ENCODE data around the gene TENM3. TPM values are rescaled to one million over a fixed set of nuclear protein-coding genes. Genes with fewer than 3 reads are reported as not detected.

Gene TENM3
- total RNA-seq, 1 experiment from 2014 or later = 34.1 TPM

DNA sequence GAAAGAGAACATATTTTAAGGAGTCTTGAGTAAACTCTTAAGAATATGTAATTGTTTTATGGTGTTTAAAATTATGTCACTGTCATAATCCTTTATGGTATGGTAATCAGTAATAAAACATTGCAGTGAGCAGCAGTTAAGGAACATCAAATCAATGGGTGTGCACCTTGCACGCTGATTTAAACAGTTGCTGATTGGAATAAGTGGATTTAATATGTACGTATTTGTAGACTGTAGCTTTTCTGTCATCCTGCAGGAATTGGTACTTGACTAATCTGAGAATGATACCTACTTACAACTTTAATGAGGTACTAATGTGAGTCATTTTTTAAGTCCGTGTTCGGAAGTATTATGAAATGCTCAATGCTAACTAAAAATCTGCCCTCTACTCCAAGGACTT lies 461.7 kb downstream of the TENM3 start:
- POLR2A ChIA-PET = no interaction called here
- Mint-ChIP-seq H3K27me3 (ENCODE audit: insufficient read depth, unreplicated experiment) (no peaks in the 10 kb centered on the region), H3K4me1 (ENCODE audit: insufficient read depth, unreplicated experiment) (no peaks in the 10 kb centered on the region), H3K4me3 (ENCODE audit: unreplicated experiment) (no peak overlapping the region), H3K27ac (ENCODE audit: low read depth, unreplicated experiment) (no peak overlapping the region), H3K9me3 (ENCODE audit: unreplicated experiment) (no peaks in the 10 kb centered on the region), H3K36me3 (ENCODE audit: insufficient read depth, unreplicated experiment) (peaks cover 5% of the 10 kb centered on the region)
- CTCF ChIA-PET = no interaction called here
- TF ChIP-seq, protein P1, sequence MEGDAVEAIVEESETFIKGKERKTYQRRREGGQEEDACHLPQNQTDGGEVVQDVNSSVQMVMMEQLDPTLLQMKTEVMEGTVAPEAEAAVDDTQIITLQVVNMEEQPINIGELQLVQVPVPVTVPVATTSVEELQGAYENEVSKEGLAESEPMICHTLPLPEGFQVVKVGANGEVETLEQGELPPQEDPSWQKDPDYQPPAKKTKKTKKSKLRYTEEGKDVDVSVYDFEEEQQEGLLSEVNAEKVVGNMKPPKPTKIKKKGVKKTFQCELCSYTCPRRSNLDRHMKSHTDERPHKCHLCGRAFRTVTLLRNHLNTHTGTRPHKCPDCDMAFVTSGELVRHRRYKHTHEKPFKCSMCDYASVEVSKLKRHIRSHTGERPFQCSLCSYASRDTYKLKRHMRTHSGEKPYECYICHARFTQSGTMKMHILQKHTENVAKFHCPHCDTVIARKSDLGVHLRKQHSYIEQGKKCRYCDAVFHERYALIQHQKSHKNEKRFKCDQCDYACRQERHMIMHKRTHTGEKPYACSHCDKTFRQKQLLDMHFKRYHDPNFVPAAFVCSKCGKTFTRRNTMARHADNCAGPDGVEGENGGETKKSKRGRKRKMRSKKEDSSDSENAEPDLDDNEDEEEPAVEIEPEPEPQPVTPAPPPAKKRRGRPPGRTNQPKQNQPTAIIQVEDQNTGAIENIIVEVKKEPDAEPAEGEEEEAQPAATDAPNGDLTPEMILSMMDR (IDR thresholded peaks at IDR 0.05; ENCODE audit: unreplicated experiment) = no peak
- intact Hi-C loops (cut with micrococcal nuclease) = no loop called here
- no TSS peak for BruUV-seq (replicated peaks)
- DNase-seq (ENCODE audit: unreplicated experiment) = no peak

DNA sequence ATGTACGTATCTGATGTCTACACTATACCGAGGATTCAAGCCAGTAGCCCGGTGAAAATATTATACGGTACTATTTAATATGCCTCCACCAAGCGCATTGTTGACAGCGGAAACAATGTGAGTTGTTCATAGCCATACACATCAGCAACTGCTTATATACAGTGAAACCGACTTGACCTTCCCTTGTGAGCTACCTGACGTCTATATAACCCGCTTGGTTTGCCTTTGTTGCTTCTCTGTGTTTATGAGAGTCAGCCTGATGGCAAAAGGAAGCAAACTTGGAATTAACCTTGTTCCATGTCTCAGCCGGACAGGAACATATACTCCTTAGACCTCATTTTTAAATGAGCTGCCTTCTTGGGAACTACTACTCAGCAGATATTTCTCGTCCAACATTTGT lies 462.2 kb downstream of the TENM3 start:
- BruUV-seq (replicated peaks) = no TSS peak
- TF ChIP-seq, protein P1 (IDR thresholded peaks at IDR 0.05; ENCODE audit: unreplicated experiment) = no peak
- ChIA-PET CTCF (no interaction called here), POLR2A (interaction anchor here (0.7 kb wide), 1 partner anchor 44 kb away, joined by 4 read pairs; no protein-coding TSS in a partner anchor)
- Mint-ChIP-seq H3K4me3 (ENCODE audit: unreplicated experiment) (no peak overlapping the region), H3K27me3 (ENCODE audit: insufficient read depth, unreplicated experiment) (no peaks in the 10 kb centered on the region), H3K27ac (ENCODE audit: low read depth, unreplicated experiment) (no peak overlapping the region), H3K9me3 (ENCODE audit: unreplicated experiment) (no peaks in the 10 kb centered on the region), H3K36me3 (ENCODE audit: insufficient read depth, unreplicated experiment) (peaks cover 5% of the 10 kb centered on the region), H3K4me1 (ENCODE audit: insufficient read depth, unreplicated experiment) (no peaks in the 10 kb centered on the region)
- intact Hi-C loops (cut with micrococcal nuclease) = no loop called here
- DNase-seq (ENCODE audit: unreplicated experiment) = no peak

DNA sequence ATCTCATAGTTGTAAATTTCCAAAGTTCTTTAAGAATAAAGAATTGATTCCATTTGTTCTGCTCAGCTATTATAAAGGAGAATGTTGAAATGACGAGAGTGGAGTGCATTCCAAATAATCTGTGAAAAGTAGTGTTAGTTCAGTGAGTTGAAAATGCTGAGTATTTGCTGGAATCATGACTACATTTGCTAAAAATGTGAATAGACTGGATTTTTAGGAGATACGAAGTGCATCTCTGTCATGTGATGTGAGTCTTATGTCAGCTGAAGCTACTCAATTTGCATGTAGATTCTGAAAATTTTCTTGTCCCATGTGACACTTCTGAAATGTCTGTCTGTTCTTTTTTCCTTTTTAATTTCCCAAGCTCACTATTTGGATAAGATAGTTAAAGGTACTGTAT lies 468.0 kb downstream of the TENM3 start:
- no peaks in the 10 kb centered on the region for H3K27me3 Mint-ChIP-seq (ENCODE audit: insufficient read depth, unreplicated experiment)
- H3K9me3 Mint-ChIP-seq (ENCODE audit: unreplicated experiment) = no peaks in the 10 kb centered on the region
- H3K36me3 Mint-ChIP-seq (ENCODE audit: insufficient read depth, unreplicated experiment) = peaks cover 26% of the 10 kb centered on the region
- DNase-seq (ENCODE audit: unreplicated experiment) = no peak
- H3K4me1 Mint-ChIP-seq (ENCODE audit: insufficient read depth, unreplicated experiment) = no peaks in the 10 kb centered on the region
- TF ChIP-seq, protein P1 (IDR thresholded peaks at IDR 0.05; ENCODE audit: unreplicated experiment) = no peak
- CTCF ChIA-PET = no interaction called here
- no TSS peak for BruUV-seq (replicated peaks)
- H3K4me3 Mint-ChIP-seq (ENCODE audit: unreplicated experiment) = no peak overlapping the region
- H3K27ac Mint-ChIP-seq (ENCODE audit: low read depth, unreplicated experiment) = no peak overlapping the region
- intact Hi-C loops (cut with micrococcal nuclease) = no loop called here
- POLR2A ChIA-PET = no interaction called here

DNA sequence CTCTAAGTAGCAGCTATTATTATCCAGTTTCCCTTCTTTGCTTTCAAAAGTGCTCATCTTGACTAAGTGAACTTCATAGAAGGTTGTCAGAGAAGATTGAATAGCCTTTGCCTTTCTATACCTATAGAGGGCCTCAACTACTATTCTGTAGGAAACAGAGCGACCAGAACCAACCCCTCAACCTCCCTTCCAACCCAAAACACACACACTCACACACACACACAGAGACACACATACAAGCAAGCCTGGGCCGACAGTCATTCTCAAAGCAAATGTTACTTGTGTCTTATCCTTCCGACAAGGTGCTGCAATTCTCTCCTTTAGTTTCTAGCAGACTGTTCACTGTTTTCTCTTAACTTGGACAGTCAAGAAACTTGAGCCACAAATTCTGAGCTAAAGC lies 472.3 kb downstream of the TENM3 start:
- Mint-ChIP-seq H3K27ac (ENCODE audit: low read depth, unreplicated experiment) (no peak overlapping the region), H3K4me3 (ENCODE audit: unreplicated experiment) (no peak overlapping the region), H3K27me3 (ENCODE audit: insufficient read depth, unreplicated experiment) (no peaks in the 10 kb centered on the region), H3K9me3 (ENCODE audit: unreplicated experiment) (no peaks in the 10 kb centered on the region), H3K4me1 (ENCODE audit: insufficient read depth, unreplicated experiment) (no peaks in the 10 kb centered on the region), H3K36me3 (ENCODE audit: insufficient read depth, unreplicated experiment) (peaks cover 21% of the 10 kb centered on the region)
- intact Hi-C loops (cut with micrococcal nuclease) = no loop called here
- ChIA-PET POLR2A (interaction anchor here (1.3 kb wide), 1 partner anchor 21 kb away, joined by 4 read pairs; no protein-coding TSS in a partner anchor), CTCF (no interaction called here)
- BruUV-seq (replicated peaks) = no TSS peak
- TF ChIP-seq, protein P1 (IDR thresholded peaks at IDR 0.05; ENCODE audit: unreplicated experiment) = no peak
- DNase-seq (ENCODE audit: unreplicated experiment) = no peak
